DND-41 (cell line): Measurements from ENCODE around the gene LPAR2.
A peak's percentile ranks its signal among the peaks of the same experiment; 100 is the strongest.

Experiments used
- ATAC-seq: fragments of 200-7000 bp; cut with Tn5 transposase; 3 replicates; pipeline ENCODE4 v1.9.1; 2021; ENCODE audit warnings: low read depth; ENCODE audit not compliant: insufficient read depth
- DNase-seq: peaks from one replicate; pipeline ENCODE4 v3.0.0-alpha.2; 2020
- H2AFZ ChIP-seq: 2 replicates; pipeline ENCODE4 v1.6.0; 2012; ENCODE audit warnings: low read depth, low read length
- H3K27ac ChIP-seq: 2 replicates; pipeline ENCODE4 v1.5.1; 2012; ENCODE audit warnings: low read length, inconsistent platforms
- H3K27me3 ChIP-seq: fragments of 200-600 bp; sonication (generic); 2 replicates; pipeline ENCODE4 v1.6.0; 2012; ENCODE audit warnings: low read length, mild to moderate bottlenecking, inconsistent platforms; ENCODE audit not compliant: insufficient read depth, poor library complexity
- H3K36me3 ChIP-seq: 2 replicates; pipeline ENCODE4 v1.5.1; 2012; ENCODE audit warnings: low read length, inconsistent platforms; ENCODE audit not compliant: insufficient read depth
- H3K4me1 ChIP-seq: 2 replicates; pipeline ENCODE4 v1.5.1; 2012; ENCODE audit warnings: mild to moderate bottlenecking, low read length; ENCODE audit not compliant: insufficient read depth
- H3K4me2 ChIP-seq: 2 replicates; pipeline ENCODE4 v1.6.0; 2012; ENCODE audit warnings: mild to moderate bottlenecking, moderate library complexity, low read length, inconsistent platforms; ENCODE audit not compliant: insufficient read depth
- H3K4me3 ChIP-seq, 2 experiments: fragments of 200-600 bp in 1 of 2; shearing (Covaris generic) in 1 of 2; 2 replicates each; pipeline ENCODE4 v1.5.1; 2012 to 2016; ENCODE audit warnings: inconsistent platforms in 2 of 2, low read length in 2 of 2, mild to moderate bottlenecking in 2 of 2, low read depth in 1 of 2, moderate library complexity in 1 of 2
- H3K79me2 ChIP-seq: 2 replicates; pipeline ENCODE4 v1.6.0; 2012; ENCODE audit warnings: low read length, inconsistent platforms; ENCODE audit not compliant: insufficient read depth
- H3K9ac ChIP-seq: 2 replicates; pipeline ENCODE4 v1.6.0; 2012; ENCODE audit warnings: low read depth, mild to moderate bottlenecking, inconsistent platforms, low read length, moderate library complexity
- H3K9me3 ChIP-seq: 2 replicates; pipeline ENCODE4 v1.5.1; 2012; ENCODE audit warnings: low read length, moderate library complexity, mild to moderate bottlenecking, inconsistent platforms; ENCODE audit not compliant: insufficient read depth, severe bottlenecking
- H4K20me1 ChIP-seq: 2 replicates; pipeline ENCODE4 v1.6.0; 2012; ENCODE audit warnings: low read length; ENCODE audit not compliant: insufficient read depth
- EZH2 ChIP-seq: IDR thresholded peaks from 3 replicates; pipeline ENCODE4 v1.6.1; 2012; ENCODE audit warnings: borderline replicate concordance, low read depth, mild to moderate bottlenecking, moderate library complexity, low read length, inconsistent platforms; ENCODE audit not compliant: severe bottlenecking
- TF ChIP-seq, protein P1 (sequence below): IDR thresholded peaks from 2 replicates; pipeline ENCODE4 v1.5.1; 2012; ENCODE audit warnings: borderline replicate concordance, low read length, moderate library complexity, mild to moderate bottlenecking; ENCODE audit not compliant: poor library complexity, severe bottlenecking; ENCODE audit errors: extremely low read depth

LPAR2 gene

DNA sequence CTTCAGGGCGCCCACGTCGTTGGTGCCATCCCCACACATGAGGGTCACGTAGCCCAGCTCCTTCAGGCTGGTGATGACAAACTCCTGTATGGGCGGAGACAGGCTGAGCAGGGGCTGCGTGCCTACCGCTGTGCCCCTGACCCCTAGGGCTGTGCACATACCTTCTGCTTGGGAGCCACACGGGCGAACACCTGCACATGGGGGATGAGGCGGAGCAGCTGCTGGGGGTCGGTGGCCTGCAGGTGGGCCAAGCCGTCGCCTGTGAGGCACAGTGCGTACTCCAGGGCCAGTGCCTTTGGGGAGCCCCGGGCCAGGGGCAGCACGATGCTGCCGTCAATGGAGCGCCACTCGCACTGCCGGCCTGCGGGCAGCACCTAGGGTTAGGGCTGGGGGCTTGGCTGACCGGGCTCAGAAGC, 21.6 kb upstream of the LPAR2 start:
- Histone ChIP-seq H2AFZ (no peak overlapping the region), H3K36me3 (peaks cover 96% of the 10 kb centered on the region), H3K9ac (no peak overlapping the region), H3K4me3 (no peak overlapping the region), H3K27me3 (no peaks in the 10 kb centered on the region), H3K4me2 (no peak overlapping the region), H4K20me1 (peaks cover 43% of the 10 kb centered on the region), H3K79me2 (no peaks in the 10 kb centered on the region; the same call in none of the 2 replicates), H3K4me1 (no peaks in the 10 kb centered on the region), H3K9me3 (no peaks in the 10 kb centered on the region), H3K27ac (peak overlapping the region; percentile 11; the same call in 1 of the 2 replicates)
- 0 out of 3 replicates have a peak, but pooled peaks have one; percentile 8 for ATAC-seq
- TF ChIP-seq, protein P1, sequence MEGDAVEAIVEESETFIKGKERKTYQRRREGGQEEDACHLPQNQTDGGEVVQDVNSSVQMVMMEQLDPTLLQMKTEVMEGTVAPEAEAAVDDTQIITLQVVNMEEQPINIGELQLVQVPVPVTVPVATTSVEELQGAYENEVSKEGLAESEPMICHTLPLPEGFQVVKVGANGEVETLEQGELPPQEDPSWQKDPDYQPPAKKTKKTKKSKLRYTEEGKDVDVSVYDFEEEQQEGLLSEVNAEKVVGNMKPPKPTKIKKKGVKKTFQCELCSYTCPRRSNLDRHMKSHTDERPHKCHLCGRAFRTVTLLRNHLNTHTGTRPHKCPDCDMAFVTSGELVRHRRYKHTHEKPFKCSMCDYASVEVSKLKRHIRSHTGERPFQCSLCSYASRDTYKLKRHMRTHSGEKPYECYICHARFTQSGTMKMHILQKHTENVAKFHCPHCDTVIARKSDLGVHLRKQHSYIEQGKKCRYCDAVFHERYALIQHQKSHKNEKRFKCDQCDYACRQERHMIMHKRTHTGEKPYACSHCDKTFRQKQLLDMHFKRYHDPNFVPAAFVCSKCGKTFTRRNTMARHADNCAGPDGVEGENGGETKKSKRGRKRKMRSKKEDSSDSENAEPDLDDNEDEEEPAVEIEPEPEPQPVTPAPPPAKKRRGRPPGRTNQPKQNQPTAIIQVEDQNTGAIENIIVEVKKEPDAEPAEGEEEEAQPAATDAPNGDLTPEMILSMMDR: no peak
- no peak for TF ChIP-seq EZH2
- no peak for DNase-seq

DNA sequence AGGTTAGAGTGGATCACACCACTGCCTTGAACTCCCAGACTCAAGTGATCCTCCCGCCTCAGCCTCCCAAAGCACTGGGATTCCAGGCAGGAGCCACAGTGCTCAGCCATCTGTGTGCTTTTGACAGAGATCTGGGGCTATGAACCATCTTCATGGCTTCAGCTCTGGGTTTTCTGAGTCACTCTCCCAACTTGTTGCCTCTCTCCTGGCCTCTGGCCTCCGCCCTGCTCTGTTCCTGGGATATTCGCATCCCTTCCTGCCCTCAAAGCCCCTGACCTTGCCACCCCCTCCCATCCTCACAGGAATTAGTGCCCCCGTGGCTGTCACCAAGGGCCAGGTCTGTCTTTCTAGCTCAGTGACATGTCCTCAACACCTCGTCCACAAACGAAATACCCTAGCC, 21.1 kb upstream of the LPAR2 start:
- Histone ChIP-seq H3K4me2 (no peak overlapping the region), H3K9me3 (no peaks in the 10 kb centered on the region), H3K4me3 (no peak overlapping the region), H3K36me3 (peaks cover 91% of the 10 kb centered on the region), H3K27me3 (no peaks in the 10 kb centered on the region), H4K20me1 (peaks cover 42% of the 10 kb centered on the region), H3K79me2 (no peaks in the 10 kb centered on the region; the same call in none of the 2 replicates), H2AFZ (no peak overlapping the region), H3K9ac (no peak overlapping the region), H3K27ac (peak overlapping the region; percentile 11; the same call in 1 of the 2 replicates), H3K4me1 (peaks cover 1% of the 10 kb centered on the region)
- DNase-seq: no peak
- TF ChIP-seq, protein P1: no peak
- TF ChIP-seq EZH2: no peak
- no peak for ATAC-seq

DNA sequence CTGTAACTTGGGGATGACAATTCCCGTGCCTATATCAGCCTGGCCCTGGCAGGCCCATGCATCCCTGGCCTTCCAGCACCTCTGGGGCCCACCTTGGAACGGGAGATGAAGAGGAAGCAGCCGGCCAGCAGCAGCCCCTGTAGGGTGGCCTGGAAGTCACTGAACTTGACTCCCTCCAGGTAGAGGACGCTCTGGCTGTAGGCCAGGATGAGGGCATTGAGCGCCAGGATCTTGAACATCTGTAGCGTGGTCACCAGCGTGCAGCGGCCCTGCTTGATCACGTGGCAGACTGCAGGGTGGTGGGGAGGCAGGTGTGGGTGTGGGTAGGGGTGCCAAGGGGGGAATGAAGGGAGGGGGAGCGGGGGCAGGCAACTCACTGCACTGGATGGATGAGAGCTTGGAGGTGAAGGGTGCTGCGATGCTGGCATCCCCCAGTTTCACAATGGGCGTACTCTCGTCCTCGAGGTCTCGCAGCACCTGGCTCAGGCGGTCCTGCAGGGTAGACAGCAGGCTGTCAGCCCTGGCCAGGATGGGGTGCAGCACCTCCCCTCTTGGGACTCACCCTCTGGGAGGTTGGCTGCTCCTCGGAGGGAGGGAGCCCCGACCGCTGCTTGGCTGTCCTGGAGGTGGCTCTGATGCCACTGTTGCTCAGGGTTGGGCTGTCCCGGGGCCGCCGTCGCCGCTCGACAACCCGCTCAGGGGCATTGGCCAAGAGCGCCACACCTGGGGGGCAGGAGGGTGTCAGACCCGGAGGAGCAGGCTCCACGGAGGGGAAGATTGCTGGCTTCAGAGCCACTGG, 19.2 kb upstream of the LPAR2 start:
- Histone ChIP-seq H3K36me3 (peaks cover 72% of the 10 kb centered on the region), H3K9ac (no peak overlapping the region), H3K4me2 (no peak overlapping the region), H3K4me1 (peaks cover 16% of the 10 kb centered on the region), H3K79me2 (peaks cover 15% of the 10 kb centered on the region), H3K27me3 (no peaks in the 10 kb centered on the region), H3K4me3 (no peak overlapping the region), H3K9me3 (no peaks in the 10 kb centered on the region), H2AFZ (no peak overlapping the region), H3K27ac (no peak overlapping the region), H4K20me1 (peaks cover 27% of the 10 kb centered on the region)
- ATAC-seq (no peak), DNase-seq (no peak)
- TF ChIP-seq, protein P1: no peak
- no peak for TF ChIP-seq EZH2
